A549 (cell line): Measurements from ENCODE around the gene OSCP1.

Experiments
- CBX8 ChIP-seq: fragments of 200-600 bp; sonication (generic); IDR thresholded peaks from 2 replicates; pipeline ENCODE4 v1.6.1; 2016
- CEBPB ChIP-seq, 2 experiments: fragments of >200 bp in 1 of 2; sonication (Bioruptor Twin) in 1 of 2; formaldehyde crosslinking in 1 of 2; IDR thresholded peaks; 2 replicates each; pipeline ENCODE4 v1.6.1; 2012 to 2016
- EP300 ChIP-seq, 2 experiments: fragments of >200 bp; sonication (Bioruptor Twin); formaldehyde crosslinking; IDR thresholded peaks; 2 replicates in 1 of 2; 3 replicates in 1 of 2; pipeline ENCODE4 v1.6.1; 2016 to 2017
- ESRRA ChIP-seq: fragments of 150-350 bp; IDR thresholded peaks from 2 replicates; pipeline ENCODE4 v1.6.1; 2014; ENCODE audit warnings: mild to moderate bottlenecking, low read length, borderline replicate concordance
- NR3C1 ChIP-seq: fragments of >200 bp; sonication (Bioruptor Twin); formaldehyde crosslinking; IDR thresholded peaks from 3 replicates; pipeline ENCODE4 v1.6.1; 2017
- POLR2A ChIP-seq: IDR thresholded peaks from 2 replicates; pipeline ENCODE4 v1.6.1; 2012; ENCODE audit warnings: mild to moderate bottlenecking, low read length
- TF ChIP-seq, protein P1 (sequence below): fragments of >200 bp; sonication (Bioruptor Twin); formaldehyde crosslinking; IDR thresholded peaks from 3 replicates; pipeline ENCODE4 v1.5.1; 2016

DNA sequence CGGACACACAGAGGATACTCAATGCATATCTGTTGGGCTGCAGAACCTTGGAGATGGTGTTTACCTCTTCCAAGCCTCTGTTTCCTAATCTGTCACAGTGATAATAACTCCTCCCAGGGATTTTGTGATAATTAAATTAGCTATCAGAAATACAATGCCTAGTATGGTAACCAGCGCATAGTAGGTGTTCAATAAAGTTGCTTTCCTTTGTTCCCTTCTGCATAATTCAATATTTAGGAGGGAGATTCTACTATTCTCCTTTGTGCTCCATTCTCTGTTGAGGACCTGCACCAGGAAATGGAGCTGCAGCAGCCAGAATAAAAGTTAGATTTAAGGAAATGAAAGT, 35.8 kb upstream of the OSCP1 start:
- TF ChIP-seq EP300 (IDR thresholded peaks at IDR 0.05): no peak
- TF ChIP-seq CBX8: no peak
- no peak for TF ChIP-seq ESRRA
- TF ChIP-seq, protein P1, sequence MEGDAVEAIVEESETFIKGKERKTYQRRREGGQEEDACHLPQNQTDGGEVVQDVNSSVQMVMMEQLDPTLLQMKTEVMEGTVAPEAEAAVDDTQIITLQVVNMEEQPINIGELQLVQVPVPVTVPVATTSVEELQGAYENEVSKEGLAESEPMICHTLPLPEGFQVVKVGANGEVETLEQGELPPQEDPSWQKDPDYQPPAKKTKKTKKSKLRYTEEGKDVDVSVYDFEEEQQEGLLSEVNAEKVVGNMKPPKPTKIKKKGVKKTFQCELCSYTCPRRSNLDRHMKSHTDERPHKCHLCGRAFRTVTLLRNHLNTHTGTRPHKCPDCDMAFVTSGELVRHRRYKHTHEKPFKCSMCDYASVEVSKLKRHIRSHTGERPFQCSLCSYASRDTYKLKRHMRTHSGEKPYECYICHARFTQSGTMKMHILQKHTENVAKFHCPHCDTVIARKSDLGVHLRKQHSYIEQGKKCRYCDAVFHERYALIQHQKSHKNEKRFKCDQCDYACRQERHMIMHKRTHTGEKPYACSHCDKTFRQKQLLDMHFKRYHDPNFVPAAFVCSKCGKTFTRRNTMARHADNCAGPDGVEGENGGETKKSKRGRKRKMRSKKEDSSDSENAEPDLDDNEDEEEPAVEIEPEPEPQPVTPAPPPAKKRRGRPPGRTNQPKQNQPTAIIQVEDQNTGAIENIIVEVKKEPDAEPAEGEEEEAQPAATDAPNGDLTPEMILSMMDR: no peak
- TF ChIP-seq POLR2A: no peak
- no peak for TF ChIP-seq CEBPB (IDR thresholded peaks at IDR 0.05)
- no peak for TF ChIP-seq NR3C1
